ENCODE data around the gene HSDL2.

GRCh38 chr9:112337547-112337946, 42.4 kb upstream of the HSDL2 start:
- TF ChIP-seq, protein P1, sequence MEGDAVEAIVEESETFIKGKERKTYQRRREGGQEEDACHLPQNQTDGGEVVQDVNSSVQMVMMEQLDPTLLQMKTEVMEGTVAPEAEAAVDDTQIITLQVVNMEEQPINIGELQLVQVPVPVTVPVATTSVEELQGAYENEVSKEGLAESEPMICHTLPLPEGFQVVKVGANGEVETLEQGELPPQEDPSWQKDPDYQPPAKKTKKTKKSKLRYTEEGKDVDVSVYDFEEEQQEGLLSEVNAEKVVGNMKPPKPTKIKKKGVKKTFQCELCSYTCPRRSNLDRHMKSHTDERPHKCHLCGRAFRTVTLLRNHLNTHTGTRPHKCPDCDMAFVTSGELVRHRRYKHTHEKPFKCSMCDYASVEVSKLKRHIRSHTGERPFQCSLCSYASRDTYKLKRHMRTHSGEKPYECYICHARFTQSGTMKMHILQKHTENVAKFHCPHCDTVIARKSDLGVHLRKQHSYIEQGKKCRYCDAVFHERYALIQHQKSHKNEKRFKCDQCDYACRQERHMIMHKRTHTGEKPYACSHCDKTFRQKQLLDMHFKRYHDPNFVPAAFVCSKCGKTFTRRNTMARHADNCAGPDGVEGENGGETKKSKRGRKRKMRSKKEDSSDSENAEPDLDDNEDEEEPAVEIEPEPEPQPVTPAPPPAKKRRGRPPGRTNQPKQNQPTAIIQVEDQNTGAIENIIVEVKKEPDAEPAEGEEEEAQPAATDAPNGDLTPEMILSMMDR (conservative IDR thresholded peaks at IDR 0.05) = no peak
- TF ChIP-seq ZFX (IDR thresholded peaks at IDR 0.05) = no peak

Data from C4-2B (cell line).